CD4-positive, alpha-beta T cell treated with Interleukin-6 for 4 hours (primary cell): ENCODE measurements around the gene PREX1.

Source experiments
- DNase-seq: peaks from one replicate; pipeline ENCODE4 v3.0.0-alpha.2; 2020; ENCODE audit warnings: mixed read lengths

PREX1 gene

DNA sequence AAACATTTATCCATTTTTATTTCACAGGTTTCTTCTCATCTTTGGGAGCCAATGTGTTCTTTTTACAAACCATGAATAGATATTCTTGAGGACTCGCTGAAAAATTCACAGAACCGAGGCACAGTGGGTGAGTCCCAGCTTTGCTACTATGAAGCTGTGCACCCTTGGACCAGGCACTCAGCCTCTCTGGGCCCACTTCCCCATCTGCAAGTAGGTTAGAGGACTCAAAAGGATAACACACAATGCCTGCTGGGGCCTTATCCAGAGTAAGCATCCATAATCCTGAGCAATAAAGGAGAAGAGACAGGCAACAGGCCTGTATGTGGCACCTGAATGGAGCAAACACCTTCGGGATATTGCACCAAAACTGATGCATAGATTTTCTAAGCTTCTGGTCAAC, 153.3 kb downstream of the PREX1 start:
- no peak for DNase-seq

DNA sequence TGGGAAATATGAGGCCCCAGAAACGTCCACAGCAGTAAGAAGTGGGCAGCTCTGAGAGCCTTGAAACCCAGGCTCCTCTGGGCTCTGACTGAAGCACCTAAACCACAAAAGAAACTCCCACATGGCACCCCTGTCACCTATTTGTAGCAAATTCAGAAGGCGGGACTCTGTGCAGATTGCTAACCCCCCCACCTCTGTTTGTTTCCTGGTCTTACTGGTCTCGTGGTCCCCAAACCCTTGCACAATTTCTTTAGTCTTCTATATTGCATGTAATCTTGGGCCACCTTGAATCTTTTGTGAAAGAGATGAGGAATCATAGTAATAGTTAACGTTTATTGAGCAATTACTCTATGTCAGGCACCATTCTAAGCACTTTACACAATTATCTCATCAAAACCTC, 154.3 kb downstream of the PREX1 start:
- no peak for DNase-seq

DNA sequence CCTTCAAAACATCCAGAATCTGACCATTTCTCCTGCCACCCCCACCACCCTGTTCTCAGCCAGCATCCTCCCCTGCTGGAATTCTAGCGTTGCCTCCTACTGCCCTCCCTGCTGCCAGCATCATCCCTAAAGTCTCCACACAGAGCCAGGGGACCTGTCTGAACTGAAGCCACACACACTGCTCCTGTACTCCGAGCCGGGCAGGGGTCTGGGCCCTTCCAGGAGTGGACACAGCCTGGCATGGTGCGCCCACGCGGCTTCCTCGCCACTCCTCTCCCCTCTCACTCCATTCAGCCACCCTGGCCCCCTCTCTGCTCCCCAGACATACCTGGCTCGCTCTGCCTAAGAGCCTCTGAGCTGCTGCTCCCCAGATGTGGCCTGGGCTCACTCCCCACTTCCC, 155.5 kb downstream of the PREX1 start:
- DNase-seq, result no peak

DNA sequence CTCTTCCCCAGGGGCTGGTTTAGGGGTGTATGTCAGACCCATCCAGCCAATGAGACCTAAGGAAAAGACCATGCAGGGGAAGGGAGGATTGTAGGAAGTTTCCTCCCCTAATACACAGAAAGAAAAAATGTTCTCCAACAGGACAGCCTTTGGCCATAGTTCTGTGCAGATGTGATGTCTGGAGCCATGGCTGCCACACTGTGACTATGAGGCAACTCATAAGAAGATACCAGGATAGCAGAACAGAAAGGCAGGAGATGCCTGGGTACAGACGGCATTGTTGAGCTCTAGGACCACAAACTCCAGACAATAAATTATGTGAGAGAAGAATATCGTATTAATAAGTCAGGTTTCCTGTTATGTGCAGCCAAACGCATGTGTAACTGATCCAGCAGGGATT, 156.7 kb downstream of the PREX1 start:
- no peak for DNase-seq

DNA sequence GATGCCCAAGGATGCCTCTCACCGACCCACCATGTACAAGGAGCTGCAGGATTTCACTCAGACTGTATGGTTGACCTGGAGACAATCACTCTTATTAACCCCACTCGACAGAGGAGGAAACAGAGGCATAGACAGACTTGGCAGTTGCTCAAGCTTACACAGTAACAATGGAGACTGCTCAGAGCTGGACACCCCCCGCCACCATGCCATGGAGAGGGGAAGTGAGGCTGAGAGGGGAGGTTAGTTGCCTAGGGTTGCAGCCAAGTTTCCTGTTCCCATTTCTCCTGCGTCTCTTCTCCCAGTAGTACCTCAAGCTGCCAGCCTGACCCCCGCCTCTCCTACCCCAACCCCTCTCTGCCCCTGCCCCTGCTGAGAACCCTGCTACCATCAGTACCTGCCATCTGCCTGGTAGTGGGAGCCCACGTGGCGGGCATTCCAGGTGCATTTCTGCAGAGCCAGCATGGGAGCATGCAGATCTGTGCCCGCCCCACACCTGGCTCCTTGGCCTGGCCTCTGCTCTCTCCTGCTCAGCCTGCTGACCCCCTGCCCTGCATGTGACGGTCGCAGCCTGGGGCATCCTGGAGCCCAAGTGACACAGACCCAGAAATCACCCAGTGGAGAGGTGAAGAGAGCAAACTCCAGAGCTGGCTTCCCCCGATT, 157.7 kb downstream of the PREX1 start:
- DNase-seq, result no peak

DNA sequence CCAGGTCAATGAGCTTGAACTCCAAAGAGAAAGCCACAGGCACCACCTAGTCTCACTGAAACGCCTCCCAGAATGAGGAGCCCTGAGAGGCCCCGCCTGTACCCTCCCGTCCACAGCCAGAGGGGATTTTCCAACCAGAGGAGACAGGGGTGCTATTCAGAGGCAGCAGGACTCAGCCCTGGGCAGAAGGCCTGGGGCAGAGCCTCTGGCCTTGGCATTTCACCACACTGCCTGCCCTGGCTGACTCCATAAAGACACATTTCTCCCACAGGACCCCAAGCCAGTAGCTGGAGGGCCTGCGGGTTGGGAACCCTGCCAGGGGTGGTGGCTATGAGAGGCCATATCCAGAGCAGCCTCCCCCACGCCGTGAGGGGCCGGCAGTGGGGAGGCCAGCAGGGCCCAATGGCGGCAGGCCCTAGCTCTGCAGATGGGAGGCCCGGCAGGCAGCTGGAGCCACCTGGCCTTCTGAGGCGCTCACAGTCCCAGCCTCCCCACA, 159.3 kb downstream of the PREX1 start:
- DNase-seq, result no peak

GRCh38 chr20:48667889-48668413, 159.8 kb downstream of the PREX1 start:
- DNase-seq, result no peak

GRCh38 chr20:48667481-48667880, 160.3 kb downstream of the PREX1 start:
- DNase-seq, result no peak

DNA sequence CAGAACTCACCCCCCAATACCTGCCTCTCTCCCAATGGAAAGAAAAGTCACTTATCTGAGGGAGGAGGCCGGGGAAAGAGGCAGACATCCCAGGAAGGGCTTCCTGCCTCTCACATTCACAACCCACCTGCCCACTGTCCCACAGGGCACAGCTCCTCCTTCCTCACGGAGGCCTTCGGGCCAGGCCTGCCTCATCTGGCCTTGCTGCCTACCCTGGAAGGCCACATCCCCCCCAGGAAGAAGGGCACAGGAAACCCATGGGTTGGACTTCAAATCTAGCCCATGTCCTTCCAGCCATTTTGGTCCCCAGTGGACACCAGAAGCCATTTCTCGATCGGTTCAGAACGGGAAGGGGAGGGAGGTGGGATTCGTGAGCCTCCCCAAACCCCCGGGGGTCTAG, 162.0 kb downstream of the PREX1 start:
- DNase-seq, result no peak

GRCh38 chr20:48662711-48663110, 165.1 kb downstream of the PREX1 start:
- no peak for DNase-seq

- DNase-seq, result no peak
Observed at GRCh38 chr20:48661575-48662455, 166.0 kb downstream of the PREX1 start.

DNA sequence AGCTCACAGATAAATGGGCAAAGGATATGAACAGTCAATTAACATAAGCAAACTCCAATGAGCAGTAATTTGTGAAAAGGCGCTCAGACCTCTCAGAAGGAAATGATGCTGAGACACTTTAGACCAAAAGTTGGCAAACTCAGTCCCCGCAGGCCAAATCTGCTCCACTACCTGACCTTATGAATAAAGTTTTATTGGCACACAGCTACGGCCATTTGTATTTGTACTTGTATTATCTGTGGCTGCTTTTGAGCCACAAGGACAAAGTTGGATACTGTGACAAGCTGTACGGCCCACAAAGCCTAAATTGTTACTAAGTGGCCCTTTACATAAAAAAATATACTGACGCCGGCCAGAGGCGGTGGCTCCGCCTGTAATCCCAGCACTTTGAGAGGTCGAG, 167.0 kb downstream of the PREX1 start:
- DNase-seq, result no peak

GRCh38 chr20:48659858-48660257, 167.9 kb downstream of the PREX1 start:
- DNase-seq, result no peak

DNA sequence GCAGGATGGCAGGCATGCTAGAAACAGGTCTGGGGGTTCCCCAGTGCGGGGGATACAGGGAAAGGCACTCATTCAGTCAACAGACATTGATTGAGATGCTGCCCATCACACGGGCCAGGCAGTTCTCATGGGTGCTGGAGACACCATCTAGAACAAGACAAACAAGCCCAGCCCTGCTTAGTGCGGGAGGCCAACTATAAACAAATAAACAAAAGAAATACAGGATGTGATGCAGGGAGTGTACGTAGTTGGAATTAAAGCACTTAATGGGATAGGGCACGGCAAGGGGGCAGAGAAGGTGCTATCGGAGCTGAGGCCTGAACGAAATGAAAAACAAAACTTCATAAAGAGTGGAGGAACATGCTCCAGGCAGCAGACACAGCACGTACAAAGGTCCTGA, 169.3 kb downstream of the PREX1 start:
- no peak for DNase-seq

GRCh38 chr20:48658198-48658476, 169.7 kb downstream of the PREX1 start:
- no peak for DNase-seq

DNA sequence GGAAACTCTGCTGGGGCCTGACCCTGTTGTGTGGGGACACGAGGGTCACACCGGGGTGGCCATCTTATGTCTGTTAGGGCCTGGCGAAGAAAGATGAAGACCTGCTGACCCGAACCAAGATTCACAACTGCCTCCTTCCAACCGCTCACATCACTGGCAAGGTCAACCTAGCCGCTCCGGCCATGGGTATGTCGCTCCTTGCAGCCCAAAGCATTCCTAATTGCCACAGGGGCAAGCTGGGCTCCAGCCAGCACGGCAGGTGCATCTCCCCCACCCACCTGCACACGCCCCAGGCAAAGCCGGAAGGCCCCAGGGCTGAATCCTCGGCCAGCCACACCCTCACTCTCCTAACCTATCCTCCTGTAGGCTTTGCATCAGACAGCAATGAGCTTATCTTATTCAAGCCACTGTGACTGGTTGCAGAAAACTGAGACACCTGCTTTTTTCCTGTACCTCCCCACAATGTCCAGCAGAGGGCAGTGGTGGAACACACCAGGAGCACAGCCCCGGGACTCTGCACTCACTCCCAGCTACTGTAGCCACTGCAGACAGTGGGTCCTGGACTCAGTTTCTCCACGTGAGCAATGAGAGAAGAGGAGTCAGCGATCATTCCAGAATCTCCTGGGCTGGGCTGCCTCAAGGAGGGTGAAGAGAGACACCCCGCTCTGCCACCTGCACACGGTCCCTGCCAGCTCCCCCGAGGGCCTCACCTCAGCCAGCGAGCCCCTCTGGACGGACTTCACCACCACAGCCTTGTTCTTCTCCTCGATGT, 170.2 kb downstream of the PREX1 start:
- peak; percentile 70 for DNase-seq

DNA sequence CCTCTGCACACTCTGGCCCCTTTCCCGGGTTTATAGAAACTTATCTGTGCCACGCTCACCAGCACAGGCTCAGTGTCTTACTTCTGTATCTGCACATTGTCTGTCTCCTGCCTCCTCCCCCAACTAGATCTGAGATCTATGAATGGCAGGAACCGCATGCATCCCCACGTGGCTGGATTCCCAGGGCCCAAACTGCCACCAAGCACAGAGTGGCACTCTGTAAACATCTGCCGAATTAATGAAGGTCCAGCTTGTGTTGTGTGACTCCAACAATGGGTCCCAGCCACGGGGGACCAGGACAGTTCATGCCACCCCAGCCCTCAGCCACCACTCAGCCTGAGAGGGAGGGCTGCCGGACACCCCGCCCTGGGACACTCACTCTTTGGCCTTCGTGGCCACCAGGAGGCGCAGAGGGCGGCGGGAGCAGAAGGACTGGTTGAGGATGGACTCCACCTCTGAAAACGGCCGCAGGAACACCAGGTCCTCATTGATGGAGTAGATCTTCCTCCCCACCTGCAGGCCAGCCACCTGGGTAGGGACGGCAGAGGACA, 171.1 kb downstream of the PREX1 start:
- no peak for DNase-seq

DNA sequence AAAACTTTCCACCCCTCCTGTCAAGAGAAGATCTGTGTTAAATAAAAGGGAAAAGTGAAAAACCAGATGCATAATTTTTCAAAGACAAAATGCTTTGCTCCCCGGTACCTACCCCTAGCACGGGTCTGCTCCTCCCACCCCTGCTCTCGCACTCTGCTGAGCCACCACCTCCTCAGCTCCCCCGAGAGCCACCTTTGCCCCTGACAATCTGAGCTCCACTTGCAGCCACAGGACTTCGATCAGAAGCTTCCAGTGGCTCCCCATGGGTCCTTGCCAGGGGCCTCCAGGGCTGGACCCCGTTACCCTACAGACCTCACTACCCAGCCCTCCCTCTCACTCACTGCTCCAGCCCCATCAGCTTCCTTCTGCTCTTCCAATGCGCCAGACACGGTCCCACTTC, 171.7 kb downstream of the PREX1 start:
- DNase-seq, result no peak

- DNase-seq, result no peak
Observed at GRCh38 chr20:48653706-48654051, 174.1 kb downstream of the PREX1 start.

GRCh38 chr20:48652961-48653705, 174.7 kb downstream of the PREX1 start:
- no peak for DNase-seq

DNA sequence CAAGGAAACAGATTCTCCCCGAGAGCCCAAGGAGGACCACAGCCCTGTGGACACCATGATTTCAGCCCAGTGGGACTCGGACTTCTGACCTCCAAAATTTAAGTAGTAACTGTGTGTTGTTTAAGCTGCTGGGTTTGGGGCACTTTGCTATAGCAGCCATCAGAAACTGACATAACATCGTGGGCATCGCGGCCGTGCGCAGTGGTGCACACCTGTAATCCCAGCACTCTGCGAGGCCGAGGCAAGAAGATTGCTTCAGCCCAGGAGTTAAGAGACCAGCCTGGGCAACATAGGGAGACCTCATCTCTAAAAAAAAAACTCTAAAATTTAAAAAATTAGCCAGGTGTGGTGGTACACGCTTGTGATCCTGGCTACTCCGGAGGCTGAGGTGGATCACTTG, 175.8 kb downstream of the PREX1 start:
- DNase-seq, result no peak

- no peak for DNase-seq
Observed at GRCh38 chr20:48651271-48651670, 176.5 kb downstream of the PREX1 start.

- no peak for DNase-seq
Observed at GRCh38 chr20:48649868-48650267, 177.9 kb downstream of the PREX1 start.
